GM11168 (cell line): Measurements from ENCODE around the gene SMPD4.
"Not testable (repeated sequence)": the region's sequence is repeated elsewhere in the genome, so short reads cannot be mapped to it uniquely, and the experiment has no call there.

ENCODE experiments used
- in situ Hi-C: fragments of 300-500 bp; cut with MboI; formaldehyde crosslinking; loops from one replicate; pipeline ENCODE4 v1.12.0; 2022; ENCODE audit warnings: low sequenced_read_pairs; ENCODE audit not compliant: unreplicated experiment

SMPD4 gene

GRCh38 chr2:130181325-130181879 is at the start of gene SMPD4:
Gene SMPD4, minus strand, starts transcription at chr2:130181602. Its CDS starts 5,010 bp downstream, at chr2:130176592.
- in situ Hi-C loops = loop anchor here (10.0 kb wide), 1 partner anchor 153 kb away; no protein-coding TSS in a partner anchor

- in situ Hi-C loops = loop anchor here (5.0 kb wide), 1 partner anchor 1211 kb away; no protein-coding TSS in a partner anchor
Observed at GRCh38 chr2:130230907-130231306, 49.5 kb upstream of the SMPD4 start.

DNA sequence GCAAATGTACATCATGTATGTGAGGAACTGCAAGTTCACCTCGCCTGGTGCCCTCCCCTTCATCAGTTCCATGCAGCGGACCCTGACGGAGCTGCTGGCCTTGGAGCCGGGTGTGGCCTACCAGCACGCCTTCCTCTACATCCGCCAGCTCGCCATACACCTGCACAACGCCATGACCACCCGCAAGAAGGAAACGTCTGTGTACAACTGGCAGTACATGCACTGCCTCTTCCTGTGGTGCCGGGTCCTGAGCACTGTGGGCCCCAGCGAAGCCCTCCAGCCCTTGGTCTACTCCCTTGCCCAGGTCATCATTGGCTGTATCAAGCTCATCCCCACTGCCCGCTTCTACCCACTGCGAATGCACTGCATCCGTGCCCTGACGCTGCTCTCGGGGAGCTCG is 49.0 kb upstream of the SMPD4 start:
- in situ Hi-C loops = loop anchor here (5.0 kb wide), 1 partner anchor 1212 kb away; no protein-coding TSS in a partner anchor

GRCh38 chr2:130229161-130229510 is 47.7 kb upstream of the SMPD4 start:
- in situ Hi-C loops = not testable (repeated sequence)

DNA sequence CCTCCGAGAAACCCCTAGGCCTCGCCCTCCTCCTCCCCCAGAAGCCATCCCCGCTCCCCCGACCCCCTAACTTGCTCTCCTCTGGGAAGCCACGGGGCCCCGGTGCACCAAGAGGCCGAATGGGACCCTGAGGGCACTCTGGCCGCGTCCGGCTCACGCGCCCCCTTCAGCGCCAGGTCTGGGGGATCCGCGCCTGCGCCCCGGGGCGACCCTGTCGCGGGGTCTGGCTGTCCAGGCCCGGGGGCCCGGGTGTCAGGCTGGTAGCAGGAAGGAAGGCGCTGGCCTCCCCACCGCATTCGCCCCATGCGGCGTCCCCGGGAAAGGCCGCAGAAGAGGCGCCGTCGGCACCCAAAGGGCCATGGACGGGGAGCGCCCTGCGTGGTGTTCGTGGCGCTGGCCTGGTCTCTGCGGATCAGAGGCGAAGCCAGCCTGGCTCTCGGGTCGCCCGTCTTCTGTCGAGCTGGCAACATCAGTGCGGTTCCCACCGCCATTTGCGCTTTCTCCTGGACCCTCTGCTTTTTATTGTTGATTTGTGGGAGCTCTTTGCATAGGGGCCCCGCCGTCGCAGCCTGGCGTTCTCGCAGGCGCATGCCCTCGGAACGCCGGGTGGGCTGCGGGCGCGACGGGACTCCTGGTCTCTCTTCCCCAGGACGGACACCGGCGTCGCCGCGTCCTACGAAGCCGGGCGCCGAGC is 47.2 kb upstream of the SMPD4 start:
- in situ Hi-C loops = not testable (repeated sequence)

GRCh38 chr2:130228005-130228404 is 46.6 kb upstream of the SMPD4 start:
- in situ Hi-C loops = not testable (repeated sequence)

GRCh38 chr2:130222523-130222922 is 41.1 kb upstream of the SMPD4 start:
- in situ Hi-C loops = not testable (repeated sequence)

- in situ Hi-C loops = not testable (repeated sequence)
Observed at GRCh38 chr2:130220505-130220904, 39.1 kb upstream of the SMPD4 start.

DNA sequence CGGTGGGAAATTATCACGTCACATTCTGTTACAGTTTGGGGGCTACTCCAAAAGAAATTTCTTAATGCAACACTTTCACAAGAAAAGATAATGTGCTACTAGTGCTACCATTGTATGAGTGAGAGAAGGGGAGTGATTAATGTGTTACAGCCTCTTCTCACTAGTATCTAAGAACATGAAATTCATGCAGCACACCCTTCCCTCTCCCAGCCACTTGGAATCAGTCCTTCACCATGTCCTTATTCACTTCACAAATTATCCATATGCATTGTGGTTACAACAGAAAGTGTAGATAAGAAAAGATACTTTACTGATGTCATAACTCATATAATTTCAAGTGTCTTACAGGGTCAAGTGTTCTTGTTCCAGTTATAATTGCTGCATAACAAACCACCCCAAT is 37.7 kb upstream of the SMPD4 start:
- in situ Hi-C loops = loop anchor here (5.0 kb wide), 1 partner anchor 1238 kb away; no protein-coding TSS in a partner anchor

DNA sequence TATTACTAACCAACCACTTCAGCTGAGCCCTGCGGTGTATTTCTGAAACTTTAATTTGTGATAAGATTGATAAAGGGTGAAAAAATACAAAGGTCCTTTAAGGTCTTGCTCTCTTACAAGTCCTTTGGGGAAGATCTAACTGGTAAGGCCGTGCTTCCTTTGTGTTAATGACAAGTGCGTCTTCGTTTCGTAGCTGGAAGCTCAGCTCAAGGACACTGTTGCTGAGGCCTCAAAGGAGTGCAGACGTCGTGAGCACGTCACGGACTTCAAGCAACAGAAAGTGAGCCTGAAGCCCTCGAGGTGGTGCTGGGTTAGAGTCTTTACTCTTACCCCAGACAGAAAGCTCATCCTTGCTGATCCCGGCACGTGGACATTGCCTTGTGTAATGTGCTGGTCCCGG is 25.6 kb upstream of the SMPD4 start:
- in situ Hi-C loops = not testable (repeated sequence)

DNA sequence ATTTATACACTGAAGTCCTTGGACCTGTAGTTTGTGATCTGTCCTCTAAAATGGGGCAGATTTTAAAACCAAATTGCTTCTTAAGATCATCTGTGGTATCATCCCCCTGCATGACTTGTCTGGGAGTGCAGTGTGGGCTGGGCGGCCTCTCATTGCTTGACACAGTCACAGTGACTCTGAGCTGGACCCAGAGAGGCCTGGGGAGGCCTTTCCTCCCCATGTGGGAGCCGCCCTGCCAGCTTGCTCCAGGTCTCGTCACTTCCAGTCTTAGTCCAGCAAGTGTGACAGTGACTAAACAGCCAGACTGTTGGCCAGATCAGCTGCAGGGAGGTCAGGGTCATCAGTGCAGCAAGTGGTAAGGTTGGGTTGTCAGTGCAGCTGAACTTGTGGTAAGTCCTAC is 21.7 kb upstream of the SMPD4 start:
- in situ Hi-C loops = loop anchor here (5.0 kb wide), 1 partner anchor 1269 kb away; no protein-coding TSS in a partner anchor

GRCh38 chr2:130202518-130202917 is 21.1 kb upstream of the SMPD4 start:
- in situ Hi-C loops = loop anchor here (5.0 kb wide), 1 partner anchor 1270 kb away; no protein-coding TSS in a partner anchor

- in situ Hi-C loops = no loop called here
Observed at GRCh38 chr2:130198343-130198742, 16.9 kb upstream of the SMPD4 start, which contains the start of gene TUBA3E. Gene TUBA3E, minus strand, starts transcription at chr2:130198439. Its CDS starts 79 bp downstream, at chr2:130198360.

DNA sequence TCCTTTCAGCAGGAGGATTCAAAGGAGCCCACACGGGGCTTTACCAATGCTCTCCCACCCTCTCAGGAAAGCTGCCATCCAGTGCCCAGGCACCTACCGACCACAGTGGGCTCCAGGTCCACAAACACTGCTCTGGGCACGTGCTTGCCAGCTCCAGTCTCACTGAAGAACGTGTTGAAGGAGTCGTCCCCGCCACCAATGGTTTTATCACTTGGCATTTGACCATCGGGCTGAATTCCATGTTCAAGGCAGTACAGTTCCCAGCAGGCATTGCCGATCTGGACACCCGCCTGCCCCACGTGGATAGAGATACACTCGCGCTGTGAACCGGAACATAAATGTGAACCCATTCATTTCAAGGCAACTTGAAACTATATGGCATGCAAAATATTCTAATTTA is 14.7 kb upstream of the SMPD4 start:
- in situ Hi-C loops = not testable (repeated sequence)

- in situ Hi-C loops = not testable (repeated sequence)
Observed at GRCh38 chr2:130195089-130195635, 13.8 kb upstream of the SMPD4 start.

DNA sequence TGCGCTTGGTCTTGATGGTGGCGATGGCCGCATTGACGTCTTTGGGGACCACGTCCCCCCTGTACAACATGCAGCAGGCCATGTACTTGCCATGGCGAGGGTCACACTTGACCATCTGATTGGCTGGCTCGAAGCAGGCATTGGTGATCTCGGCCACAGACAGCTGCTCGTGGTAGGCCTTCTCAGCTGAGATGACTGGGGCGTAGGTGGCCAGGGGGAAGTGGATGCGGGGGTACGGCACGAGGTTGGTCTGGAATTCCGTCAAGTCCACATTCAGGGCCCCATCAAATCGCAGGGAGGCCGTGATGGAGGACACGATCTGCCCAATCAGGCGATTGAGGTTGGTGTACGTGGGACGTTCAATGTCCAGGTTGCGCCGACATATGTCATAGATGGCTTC is 12.4 kb upstream of the SMPD4 start:
- in situ Hi-C loops = not testable (repeated sequence)

DNA sequence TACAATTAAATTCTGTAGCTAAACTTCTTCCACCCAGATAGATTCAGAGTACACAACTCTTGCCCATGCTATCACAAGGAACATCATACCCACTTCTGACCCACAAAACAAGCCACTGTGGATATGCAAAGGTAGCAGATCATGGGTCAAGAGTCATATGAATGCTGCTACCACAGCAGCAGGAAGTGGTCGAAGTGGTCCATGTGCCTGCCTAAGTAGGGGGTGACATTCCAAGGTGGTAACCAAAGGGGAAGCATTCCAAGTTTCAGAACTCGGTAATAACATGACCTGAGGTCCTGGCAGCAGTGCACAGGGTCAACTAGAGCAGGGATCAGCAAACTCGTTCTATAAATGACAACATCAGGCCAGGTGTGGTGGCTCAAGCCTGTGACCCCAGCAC is 11.0 kb upstream of the SMPD4 start:
- in situ Hi-C loops = not testable (repeated sequence)

DNA sequence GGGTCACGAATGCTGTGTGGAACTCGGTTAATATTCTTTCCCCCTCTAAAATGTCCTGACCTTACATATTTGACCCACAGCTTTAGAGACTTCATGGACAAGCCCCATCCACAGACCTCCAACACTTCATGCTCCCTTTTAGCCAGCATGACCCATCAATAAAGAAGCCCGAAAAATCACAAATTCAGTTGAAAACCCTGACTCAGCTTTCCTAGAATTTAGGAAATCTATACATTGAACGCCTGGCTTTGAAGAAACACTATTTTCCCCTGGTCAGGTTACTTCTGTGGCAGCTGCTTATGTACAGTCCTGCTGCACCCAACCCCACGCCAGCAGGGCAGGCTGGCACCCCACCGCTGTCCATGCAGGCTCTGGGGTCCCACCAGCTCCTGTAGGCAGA is 9.9 kb upstream of the SMPD4 start:
- in situ Hi-C loops = not testable (repeated sequence)

GRCh38 chr2:130190237-130190636 is 8.8 kb upstream of the SMPD4 start:
- in situ Hi-C loops = no loop called here

- in situ Hi-C loops = loop anchor here (10.0 kb wide), 1 partner anchor 146 kb away; no protein-coding TSS in a partner anchor
Observed at GRCh38 chr2:130188958-130189357, 7.6 kb upstream of the SMPD4 start.
